ENCODE data around the gene STXBP6.

STXBP6 gene

DNA sequence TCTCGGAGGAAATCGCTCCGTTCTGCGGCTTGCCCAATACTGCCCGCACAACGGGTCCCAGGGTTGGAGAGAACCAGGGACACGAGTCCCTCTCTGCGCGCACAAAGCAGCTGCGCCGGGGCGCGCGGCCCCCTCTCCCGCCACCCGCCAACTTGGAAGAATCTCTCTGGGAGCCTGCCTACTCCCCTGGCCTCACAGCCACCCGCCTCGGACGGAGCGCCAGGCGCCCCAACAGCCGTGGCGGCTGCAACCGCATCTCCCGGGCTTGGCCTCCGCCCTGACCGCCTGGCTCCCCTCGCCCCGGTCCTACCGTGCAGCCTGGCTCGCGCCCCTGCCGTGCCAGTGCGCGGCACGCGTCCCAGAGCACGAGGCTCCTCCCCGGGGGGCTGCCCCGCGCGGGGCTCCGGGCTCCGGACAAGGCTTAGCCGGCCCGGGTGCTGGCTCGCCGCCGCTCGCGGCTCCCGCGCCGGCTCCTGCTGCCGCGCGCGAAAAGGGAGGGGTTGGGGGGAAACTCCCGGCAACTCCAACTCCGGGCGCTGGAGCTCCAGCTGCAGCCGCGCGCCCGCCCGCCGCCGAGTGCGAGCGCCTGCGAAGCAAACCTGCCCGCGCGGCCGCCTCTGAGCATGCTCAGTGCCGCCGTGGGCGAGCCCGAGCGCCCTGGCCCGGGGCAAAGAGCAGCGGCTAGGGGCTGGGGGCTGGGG is at the start of gene STXBP6:
Gene STXBP6 (minus strand): TSS at position 580 of the 701 bp plus-strand sequence. CDS start 75,329 bp downstream, outside the sequence.
- no peak for DNase-seq

DNA sequence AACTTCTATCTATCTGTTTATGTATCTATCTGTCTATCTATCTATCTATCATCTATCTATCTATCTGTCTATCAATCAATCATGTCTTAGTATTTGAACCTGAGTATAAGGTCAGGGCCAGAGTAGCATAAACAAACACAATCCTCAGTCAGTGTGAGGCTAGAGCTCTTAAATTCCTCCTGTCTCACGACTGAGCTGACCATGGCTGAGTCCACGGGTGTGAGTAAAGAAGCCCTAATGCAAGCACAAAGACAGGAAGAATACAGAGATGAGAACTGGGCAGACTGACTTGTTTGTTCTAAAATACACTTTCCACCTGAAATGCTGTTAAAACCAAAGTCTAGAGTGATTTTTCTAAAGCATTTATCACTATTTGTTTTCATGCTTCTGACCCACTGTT is 47.2 kb upstream of the STXBP6 start:
- no peak for DNase-seq

DNA sequence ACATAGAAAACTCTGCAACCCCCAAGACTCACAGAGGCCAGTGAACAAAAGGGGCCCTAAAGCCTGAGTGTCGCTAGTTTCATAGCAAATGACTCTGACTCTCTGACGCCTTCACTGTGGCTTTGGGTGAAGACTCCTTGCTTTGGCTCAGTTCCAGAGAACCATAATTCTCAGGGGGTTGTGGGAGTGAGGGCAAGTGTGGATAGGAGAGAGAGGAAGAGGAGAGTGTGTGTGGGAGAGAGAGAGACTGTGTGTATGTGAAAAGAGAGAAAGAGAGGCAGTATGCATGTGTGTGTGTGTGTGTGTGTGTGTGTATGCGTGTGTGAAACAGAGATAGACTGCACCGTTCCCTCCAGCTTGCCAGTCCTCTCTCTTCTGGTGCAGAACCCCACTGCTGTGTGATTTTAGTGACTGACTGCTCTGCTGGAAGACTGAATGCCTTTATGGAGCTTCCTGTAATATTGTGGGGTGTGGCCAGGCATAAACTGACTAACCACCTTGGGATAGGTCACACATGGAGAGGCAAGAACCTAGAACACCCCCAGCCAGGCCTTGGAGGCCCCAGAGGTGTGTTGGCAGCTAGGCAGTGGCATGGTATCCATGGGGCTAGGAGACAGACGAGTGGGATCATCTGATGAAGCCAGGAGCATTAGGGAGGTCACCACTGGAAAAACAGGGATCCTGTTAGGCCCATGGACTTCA is 45.9 kb upstream of the STXBP6 start:
- DNase-seq, result no peak

DNA sequence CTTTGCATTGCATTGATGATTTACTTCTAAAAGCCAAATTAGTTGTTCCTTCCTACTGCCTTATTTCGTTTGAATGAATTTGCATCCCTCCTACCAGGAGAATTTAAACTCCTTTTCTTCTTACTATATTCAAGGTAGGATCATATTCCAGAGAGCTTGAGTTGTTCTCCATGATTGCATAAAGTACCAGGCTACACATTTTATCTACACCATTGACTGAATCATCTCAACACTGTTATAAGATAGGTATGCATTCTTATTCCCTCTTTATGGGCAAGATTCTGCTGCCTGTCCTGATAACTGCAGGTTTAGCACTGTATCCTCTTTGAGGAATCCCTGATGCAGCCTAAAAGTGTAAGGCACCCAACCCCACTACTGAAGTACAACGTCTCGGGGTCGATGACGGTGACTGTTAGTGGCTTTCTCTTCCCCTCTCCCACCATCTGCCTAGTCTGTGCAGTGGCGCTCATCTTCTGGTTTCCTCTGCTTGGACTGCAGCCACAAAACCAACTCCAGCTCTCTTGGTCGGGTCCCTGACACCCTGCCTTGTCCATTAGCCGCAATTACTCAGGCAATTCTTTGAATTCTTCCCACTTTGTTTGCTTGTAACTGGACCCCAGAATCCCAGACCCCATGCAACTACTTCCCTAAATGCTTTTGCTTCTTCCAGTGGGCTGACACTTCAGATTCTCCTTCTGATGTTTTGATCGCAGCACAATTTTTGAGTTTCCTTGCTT is 44.4 kb upstream of the STXBP6 start:
- DNase-seq, result no peak

DNA sequence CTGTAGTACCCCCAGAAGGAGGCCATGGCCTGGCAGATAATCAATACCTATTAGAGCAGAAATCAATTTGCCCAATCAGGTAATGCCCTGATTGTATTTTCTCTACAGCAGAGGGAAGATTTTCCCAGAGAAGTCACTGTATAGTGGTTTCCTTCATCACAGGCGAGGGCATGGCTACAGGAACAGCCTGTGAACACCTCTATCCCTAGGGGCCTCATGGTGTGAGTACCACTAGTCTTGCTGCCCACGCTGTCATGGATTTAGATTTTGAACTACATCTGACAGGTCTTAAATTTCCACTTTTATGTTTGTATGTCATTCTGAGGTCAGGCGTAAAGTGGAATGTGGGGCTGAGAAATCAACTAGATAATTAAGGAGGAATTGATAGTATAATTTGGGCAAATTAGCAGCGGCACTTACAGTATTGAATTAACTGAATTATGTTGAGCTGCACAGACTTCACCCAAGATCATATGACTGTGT is 42.4 kb upstream of the STXBP6 start:
- no peak for DNase-seq

DNA sequence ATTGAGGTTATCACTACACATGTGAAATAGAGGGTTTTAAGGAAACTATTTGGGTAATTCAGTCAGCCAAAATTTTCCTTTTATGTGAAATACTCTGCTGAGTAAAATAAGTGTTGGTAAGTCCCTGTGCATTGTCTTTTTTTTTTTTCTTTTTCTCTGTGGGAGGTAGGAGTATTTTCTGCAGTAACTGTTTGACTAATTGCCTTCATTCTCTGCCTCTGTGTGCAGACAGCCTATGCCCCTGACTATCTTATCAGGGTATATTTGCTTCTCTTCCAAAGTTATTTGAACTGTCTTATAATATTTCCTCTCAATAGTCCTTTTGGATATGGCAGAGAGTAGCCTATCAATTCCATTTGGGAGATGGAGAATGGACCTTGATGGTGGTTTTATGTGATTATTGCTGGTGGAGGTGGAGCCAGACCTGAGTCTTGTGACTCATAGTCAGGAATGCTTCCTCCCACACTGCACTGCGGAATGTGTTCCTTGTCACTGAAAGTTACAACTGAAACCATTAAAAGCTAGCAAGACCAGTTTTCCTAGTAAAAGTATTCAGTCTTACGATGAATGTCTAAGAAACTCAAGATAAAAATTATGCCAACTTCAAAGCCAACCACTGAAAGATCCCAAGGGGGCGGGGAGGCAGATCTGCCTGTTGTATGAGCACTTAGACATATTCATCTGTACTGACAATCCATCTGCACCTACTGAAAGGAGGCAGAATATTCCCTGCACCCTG is 40.9 kb upstream of the STXBP6 start:
- no peak for DNase-seq

DNA sequence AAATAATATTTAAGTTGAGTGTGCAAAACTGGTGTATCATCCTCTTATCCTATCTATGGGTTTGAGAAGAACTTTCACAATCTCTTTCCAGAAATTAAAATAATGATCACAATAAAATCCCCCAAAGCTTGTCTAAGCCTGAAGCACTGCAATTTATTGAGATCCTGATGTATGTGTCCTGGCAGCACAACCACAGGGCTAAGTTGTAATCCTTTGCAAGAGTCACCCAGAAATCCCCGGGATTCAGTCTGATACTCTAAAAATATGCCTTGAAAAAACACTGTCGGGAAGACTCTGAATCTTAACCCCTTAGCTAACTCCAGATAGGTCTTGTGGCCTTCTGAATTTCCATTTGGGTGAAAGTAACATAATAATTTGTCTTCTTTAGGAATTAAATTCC is 40.3 kb upstream of the STXBP6 start:
- no peak for DNase-seq

DNA sequence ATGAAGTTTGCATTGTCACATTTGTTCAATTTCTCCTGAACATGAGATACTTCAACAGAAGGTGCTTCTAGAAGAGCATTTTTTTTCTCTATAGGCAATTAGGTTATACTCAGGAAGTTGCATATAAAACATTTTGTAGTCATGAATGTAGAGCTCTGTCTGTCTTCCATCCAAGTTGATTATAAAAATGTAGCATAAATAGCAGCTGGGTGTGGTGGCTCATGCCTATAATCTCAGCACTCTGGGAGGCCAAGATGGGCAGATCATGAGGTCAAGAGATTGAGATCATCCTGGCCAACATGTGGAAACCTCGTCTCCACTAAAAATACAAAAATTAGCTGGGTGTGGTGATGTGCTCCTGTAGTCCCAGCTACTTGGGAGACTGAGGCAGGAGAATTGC is 39.5 kb upstream of the STXBP6 start:
- no peak for DNase-seq

DNA sequence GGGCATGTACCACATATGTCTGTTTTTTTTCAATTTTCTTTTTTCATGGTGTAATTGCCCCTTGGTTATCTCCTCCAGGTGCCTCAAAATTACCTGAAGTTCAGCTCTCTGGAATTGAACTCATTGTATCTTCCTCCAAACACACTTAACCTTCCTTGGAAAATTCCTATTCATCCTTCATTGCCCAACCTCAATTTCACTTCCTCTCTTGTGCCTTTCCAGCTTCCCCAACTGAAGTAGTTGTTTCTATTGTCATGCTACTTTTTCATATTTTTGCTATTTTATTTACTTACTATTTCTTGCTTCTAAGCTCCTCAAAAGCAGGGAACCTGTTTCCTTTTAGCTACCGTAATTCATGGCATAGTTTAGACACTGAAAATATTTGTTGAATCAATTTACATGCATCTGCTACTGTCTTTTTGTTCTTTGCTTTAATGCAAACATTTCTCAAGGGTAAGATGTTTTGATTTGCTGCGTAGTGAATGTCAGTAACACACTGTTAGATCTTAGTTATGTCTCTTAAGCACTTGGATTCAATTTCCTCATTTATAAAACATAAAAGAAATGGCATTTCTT is 37.0 kb upstream of the STXBP6 start:
- DNase-seq, result no peak

DNA sequence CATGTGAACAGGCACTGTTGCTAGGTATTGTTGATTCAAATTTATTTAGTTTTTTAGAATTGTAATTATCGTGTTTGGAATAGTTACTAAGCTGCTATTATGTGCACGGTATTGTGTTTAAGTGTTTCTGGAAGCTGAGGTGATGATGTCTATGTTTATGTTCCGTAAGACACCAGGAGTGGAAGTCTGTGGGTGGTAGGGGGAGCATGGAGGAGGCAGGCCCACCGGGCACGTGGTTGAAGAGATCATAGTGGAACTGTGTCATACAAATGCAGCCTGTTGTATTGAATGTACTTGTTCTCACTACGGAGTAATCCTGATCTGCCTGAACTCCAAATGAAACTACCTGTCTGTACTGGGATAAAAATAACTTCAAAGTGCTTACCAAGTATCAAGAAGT is 36.1 kb upstream of the STXBP6 start:
- no peak for DNase-seq

DNA sequence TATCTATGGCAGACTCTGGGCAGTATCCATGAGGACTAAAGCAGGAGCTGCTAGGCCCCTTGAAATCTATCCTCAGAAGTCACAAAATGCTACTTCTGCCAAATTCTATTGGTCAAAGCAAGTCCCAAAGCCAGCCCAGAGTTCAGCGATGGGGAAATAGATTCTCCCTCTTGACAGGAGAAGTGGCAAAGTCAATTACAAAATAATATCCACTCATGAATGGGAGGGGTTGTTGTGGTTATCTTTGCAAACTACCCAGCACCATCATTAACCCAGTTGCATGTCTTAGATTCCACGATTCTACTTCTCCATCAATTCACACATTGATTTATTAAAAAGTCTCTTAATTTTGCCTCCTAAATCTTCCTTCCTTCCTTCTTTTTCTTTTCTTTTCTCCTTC is 30.7 kb upstream of the STXBP6 start:
- no peak for DNase-seq

DNA sequence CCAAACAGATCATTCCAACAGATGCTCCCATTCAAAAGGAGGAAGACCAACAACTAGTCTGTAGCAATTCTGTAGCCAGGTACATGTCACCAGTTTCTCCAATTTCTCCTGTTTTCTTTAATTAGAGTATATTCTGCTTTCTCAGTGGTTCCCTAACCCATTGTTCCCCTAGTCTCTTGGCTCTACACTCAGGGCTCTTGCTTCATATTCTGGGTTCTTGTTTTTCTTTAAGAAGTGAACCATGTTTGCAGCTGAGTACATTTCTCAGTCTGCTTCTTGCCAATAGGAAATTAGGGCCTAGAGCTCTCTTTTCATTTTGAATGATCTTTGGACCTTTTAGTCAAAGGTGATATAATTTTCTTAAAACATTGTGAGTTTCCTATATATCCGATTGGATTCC is 29.4 kb upstream of the STXBP6 start:
- DNase-seq, result no peak

DNA sequence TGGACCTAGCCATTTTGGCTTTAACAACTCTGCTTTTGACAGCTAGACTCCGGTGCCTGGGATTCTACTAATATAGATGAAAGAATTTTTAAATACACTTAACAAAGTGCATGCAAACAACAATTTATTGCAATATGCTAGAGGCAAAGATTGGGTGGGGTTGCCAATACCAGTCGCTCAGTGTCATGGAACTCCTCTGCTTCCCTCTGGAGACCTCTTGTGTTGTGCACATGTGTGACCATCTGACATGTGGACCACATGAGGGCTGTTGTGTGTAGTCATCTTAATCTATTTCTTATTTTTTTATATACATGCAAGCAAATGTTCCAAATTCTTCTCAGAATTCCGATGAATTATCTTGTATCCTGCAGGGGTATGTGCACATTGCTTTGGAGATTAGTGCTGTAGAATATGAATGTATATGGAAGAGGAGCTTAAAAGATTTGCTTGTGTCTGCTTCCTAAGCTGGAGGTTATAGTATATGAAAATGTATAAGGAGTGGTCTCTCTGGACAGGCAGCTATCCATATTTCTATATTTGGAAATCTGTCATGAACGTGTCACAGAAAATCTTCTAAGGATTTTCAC is 24.2 kb upstream of the STXBP6 start:
- DNase-seq, result no peak

DNA sequence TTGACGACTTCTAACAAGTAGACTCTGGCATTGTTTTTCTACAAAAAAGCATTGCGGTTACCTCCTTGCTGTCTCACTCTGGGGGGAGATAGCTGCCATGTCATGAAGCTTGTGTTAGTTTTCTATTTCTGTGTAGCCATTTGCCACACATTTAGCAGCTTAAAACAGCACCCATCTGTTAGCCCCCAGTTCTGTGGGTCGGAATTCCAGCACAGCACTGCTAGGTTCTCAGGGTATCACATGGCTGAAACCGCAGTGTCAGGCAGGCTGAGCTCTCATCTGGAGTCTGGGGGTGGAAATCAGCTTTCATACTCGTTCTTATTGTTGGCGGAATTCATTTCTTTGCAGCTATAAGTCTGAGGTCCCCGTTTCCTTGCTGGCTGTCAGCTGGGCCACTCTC is 19.9 kb upstream of the STXBP6 start:
- DNase-seq, result no peak

DNA sequence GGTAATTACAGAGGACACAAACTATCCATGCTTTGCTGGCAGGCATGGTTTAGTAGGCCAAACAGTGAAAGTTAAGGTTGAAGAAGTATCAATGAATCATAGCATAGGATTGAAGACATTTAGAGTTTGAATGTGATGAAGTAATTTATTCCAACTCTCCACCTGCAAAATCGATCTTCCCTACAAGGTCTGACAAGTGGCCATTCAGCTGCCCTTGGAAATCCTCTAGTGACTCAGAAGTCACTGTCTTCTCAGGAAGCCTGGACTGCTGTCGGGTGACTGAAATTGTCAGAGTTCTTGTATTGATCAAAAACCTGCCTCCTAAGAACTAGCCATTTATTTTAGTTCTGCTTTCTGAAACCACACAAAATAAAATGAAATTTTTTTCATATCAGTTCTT is 17.7 kb upstream of the STXBP6 start:
- no peak for DNase-seq

DNA sequence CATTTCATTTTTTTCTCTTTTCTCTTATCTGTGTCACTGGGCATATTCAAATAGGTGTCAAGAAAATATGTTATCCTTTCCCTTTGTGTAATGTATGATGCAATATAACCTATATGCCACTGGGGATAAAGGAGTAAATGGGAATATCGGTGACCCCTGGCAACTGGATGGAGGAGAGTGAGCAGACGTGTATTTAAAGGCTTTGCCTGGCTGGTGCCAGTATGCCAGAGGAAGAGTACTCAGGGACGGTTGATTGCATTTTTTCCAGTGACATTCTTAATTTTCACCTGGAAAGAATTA is 12.0 kb upstream of the STXBP6 start:
- DNase-seq, result no peak

DNA sequence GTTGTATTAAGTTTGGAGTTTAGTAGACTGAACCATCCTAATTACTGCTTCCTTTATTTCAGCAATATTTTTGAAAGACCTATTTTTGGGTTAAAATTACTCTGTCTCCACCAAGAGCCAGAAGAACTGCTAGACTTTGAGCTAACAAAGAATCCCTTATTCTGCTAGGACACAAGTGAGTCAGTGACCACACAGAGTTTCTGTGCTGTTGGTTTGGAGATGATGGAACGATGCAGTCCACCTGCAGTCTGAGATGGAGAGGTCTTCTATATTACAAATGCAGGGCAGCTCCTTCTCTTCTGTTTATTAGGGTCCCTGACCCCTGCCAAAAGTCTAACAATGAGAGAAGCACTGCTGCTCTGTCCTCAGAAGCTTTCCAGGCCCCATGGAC is 6.7 kb upstream of the STXBP6 start:
- no peak for DNase-seq

DNA sequence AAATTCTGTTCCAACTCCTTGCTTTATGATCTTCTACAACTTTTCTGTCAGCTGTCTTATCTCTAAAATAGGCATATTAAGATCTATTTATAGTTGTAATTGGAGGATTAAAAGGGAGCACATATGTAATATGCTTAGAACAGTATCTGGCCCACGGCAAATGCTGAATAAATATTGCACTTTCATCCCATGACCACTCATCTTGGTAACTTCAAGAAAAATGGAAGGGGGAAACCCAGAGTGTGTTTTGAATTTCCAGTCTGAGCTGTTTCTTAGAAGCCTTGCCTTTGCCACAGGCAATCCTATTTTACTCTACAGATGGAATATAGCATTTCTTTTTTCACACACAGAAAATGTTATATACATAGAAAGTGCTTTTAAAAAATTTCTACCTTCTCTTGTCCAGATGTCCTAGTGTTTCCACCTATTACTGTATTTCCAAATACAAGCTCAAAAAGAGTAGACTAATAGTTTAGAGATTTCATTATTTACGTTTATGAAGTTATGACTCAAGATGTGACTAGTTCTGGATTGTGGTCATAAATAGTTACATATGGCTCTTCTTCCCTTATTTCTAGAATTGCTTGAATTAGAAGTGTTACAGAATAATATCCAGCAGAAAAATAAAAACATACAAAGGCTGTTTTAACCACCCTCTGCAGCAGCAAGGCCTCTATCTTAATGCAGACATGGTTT is 6.2 kb upstream of the STXBP6 start:
- no peak for DNase-seq

DNA sequence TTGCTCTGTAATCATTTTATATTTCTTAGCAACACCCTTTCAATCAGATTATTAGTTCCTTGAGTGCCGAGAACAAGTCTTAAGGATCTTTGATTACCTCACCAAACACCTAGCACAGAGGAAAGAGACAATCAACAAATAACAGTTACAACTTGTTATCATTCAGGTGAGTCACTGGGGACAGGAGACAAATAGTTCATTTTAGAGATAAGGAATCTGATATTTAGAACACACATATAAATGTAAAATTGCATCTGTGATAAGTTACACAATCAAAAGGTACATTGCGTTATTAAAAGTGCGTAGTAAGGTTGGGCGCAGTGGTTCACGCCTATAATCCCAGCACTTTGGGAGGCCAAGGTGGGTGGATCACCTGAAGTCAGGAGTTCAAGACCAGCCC is 5.1 kb upstream of the STXBP6 start:
- no peak for DNase-seq

DNA sequence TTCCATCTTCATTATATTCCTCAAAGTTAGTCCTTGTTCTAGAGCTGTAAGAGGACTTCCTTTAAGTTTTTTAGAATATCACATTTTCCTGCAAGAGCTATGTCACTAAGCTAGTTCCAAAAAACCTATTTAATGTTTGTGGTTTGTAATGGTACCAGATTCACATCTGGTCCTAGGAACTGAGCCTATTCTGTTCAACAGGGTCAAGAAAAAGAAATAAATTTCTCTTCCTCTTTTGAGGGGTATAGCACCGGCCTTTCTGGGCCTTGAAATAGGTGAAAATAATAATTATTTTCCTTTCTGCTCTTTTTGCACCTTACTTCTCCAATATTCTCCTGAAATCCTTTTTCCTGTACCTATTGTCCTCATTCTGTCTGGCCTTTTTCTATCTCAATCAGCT is 3.6 kb upstream of the STXBP6 start:
- DNase-seq, result no peak

DNA sequence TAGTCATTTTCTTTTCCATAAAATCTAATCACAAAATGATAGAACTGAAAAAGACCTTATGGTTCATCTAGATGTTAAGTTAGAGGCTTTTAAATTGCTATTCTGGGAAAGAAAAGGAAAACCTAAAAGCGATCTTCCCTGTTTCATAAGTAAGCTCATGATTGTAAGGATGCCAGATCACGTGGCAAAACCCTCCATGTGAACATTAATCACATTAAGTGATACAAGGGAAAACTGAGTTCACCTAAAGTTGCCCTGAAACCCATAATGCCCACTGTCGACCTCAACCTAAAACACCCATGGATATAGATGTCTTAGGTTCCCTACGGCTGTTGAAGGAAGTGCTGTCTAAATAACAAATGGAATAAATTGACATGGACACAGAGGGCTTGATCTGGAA is 3.0 kb upstream of the STXBP6 start:
- no peak for DNase-seq

DNA sequence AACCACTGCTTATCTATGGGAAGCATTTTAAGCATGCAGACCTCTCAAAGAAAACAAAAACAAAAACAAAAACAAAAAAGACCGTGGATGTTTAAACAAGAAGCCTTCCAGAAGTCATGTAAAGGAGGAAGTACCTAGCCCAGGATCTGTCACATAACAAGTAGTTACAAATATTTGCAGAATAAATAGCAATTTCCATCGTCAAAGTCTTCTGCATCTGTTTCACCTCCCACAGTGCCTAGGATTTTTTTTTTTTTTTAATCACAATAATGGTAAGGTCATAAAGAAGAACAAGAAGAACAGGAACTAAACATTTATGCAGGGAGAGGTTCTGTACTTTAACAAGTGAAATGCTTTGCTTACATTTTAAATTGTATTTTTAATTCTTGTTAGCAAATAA is 2.4 kb upstream of the STXBP6 start:
- no peak for DNase-seq
